Hepatocyte (in vitro differentiated cells): ENCODE measurements around the gene DSG1.

ENCODE experiments used
- EZH2 ChIP-seq: fragments of 200-600 bp; sonication (generic); IDR thresholded peaks from 2 replicates; pipeline ENCODE4 v1.6.1; 2016; ENCODE audit warnings: antibody characterized with exemption, mild to moderate bottlenecking, borderline replicate concordance
- EZH2phosphoT487 ChIP-seq: fragments of 200-600 bp; sonication (generic); IDR thresholded peaks from one replicate; pipeline ENCODE4 v1.6.1; 2018; ENCODE audit warnings: antibody characterized with exemption, mild to moderate bottlenecking, low read depth, moderate library complexity; ENCODE audit not compliant: unreplicated experiment, severe bottlenecking

- TF ChIP-seq EZH2 (no peak), EZH2phosphoT487 (no peak)
Observed at GRCh38 chr18:31291688-31292087, 26.3 kb upstream of the DSG1 start.
